Neutrophil (primary cell): ENCODE measurements around the gene TMLHE.
"Not testable (repeated sequence)": the region's sequence is repeated elsewhere in the genome, so short reads cannot be mapped to it uniquely, and the experiment has no call there.

Source experiments
- H3K27ac ChIP-seq: fragments of 200-600 bp; sonication (generic); 2 replicates; pipeline ENCODE4 v1.5.1; 2016; ENCODE audit warnings: mild to moderate bottlenecking, moderate library complexity
- H3K27me3 ChIP-seq: fragments of 200-600 bp; sonication (generic); 2 replicates; pipeline ENCODE4 v1.6.0; 2016; ENCODE audit warnings: mild to moderate bottlenecking
- H3K36me3 ChIP-seq: fragments of 200-600 bp; sonication (generic); 2 replicates; pipeline ENCODE4 v1.5.1; 2017
- H3K4me1 ChIP-seq, 2 experiments: fragments of 200-600 bp in 1 of 2; sonication (generic) in 1 of 2; 1 replicate in 1 of 2; 2 replicates in 1 of 2; pipeline versions ENCODE4 v1.5.1 to v1.6.1; 2013 to 2016; ENCODE audit warnings: low read depth in 1 of 2, low read length in 1 of 2, mild to moderate bottlenecking in 1 of 2, moderate library complexity in 1 of 2; ENCODE audit not compliant: control insufficient read depth in 1 of 2, insufficient read depth in 1 of 2
- H3K4me3 ChIP-seq, 2 experiments: fragments of 200-600 bp in 1 of 2; sonication (generic) in 1 of 2; 1 replicate in 1 of 2; 2 replicates in 1 of 2; pipeline ENCODE4 v1.5.1; 2013 to 2016; ENCODE audit warnings: low read depth in 1 of 2, low read length in 1 of 2, mild to moderate bottlenecking in 1 of 2, moderate library complexity in 1 of 2
- H3K9me3 ChIP-seq: fragments of 200-600 bp; sonication (generic); 2 replicates; pipeline ENCODE4 v1.5.1; 2016
- TF ChIP-seq, protein P1 (sequence below): fragments of 200-600 bp; sonication (generic); IDR thresholded peaks from 2 replicates; pipeline ENCODE4 v1.5.1; 2016; ENCODE audit warnings: antibody characterized with exemption

Gene TMLHE, protein sequence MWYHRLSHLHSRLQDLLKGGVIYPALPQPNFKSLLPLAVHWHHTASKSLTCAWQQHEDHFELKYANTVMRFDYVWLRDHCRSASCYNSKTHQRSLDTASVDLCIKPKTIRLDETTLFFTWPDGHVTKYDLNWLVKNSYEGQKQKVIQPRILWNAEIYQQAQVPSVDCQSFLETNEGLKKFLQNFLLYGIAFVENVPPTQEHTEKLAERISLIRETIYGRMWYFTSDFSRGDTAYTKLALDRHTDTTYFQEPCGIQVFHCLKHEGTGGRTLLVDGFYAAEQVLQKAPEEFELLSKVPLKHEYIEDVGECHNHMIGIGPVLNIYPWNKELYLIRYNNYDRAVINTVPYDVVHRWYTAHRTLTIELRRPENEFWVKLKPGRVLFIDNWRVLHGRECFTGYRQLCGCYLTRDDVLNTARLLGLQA

DNA sequence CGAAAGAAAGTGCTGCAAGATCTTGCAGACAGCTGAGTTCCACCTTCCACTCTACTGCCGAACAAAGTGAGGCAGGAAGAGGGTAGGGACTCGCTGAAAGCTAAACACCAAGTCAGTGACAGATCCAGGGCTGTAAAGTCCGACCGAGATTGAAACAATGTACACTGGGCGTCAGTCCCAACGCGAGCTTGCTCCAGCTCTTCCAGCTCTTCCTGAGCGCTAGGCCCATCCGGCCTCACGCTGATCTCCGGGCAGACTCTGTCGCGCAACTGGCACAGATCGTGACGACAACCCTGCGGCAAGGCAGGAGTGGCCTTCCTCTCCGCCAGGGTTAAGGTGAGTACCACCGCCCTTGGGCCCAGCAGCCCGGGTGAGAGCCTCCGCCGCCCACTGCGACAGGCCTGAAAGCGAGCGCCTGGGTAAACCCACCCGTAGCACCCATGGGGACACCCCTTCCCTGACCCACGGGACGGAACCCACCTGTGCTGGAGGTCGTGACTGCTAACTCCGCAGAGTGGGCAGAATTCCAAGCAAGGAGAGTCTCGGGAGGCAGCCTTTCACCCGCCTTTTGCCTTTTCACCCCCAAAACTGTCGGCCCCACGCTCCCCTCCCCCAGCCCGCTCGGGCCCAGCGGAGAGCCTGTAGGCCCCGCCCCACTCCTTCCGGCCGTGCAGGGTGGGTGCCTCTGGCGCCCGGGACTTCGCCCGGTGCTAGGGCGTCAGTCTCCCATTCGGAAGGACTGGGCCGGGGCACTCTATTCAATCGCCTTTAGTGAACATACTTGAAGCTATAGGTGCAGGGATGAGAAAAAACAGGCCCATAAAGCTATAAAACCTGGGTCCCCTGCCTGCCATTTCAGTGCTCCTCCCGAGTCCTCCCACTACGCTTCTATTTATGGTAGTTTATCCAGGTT, at the start of gene TMLHE, which contains the start of gene SPRY3:
TMLHE (minus strand) TSS at position 641 of the 913 bp plus-strand sequence. CDS start 67,676 bp downstream, outside the sequence.
SPRY3 (plus strand) TSS at position 275 of the 913 bp plus-strand sequence.
- H3K9me3 ChIP-seq, result no peaks in the 10 kb centered on the region
- peaks cover 12 to 18% of the 10 kb centered on the region in 2 experiments for H3K4me1 ChIP-seq
- H3K27me3 ChIP-seq, result no peaks in the 10 kb centered on the region
- peak within 1 kb of the TSS; percentile 89 for H3K27ac ChIP-seq
- H3K4me3 ChIP-seq, result peak within 1 kb of the TSS; percentile 72 to 78
- TF ChIP-seq, protein P1, sequence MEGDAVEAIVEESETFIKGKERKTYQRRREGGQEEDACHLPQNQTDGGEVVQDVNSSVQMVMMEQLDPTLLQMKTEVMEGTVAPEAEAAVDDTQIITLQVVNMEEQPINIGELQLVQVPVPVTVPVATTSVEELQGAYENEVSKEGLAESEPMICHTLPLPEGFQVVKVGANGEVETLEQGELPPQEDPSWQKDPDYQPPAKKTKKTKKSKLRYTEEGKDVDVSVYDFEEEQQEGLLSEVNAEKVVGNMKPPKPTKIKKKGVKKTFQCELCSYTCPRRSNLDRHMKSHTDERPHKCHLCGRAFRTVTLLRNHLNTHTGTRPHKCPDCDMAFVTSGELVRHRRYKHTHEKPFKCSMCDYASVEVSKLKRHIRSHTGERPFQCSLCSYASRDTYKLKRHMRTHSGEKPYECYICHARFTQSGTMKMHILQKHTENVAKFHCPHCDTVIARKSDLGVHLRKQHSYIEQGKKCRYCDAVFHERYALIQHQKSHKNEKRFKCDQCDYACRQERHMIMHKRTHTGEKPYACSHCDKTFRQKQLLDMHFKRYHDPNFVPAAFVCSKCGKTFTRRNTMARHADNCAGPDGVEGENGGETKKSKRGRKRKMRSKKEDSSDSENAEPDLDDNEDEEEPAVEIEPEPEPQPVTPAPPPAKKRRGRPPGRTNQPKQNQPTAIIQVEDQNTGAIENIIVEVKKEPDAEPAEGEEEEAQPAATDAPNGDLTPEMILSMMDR, result no peak
- no peaks in the 10 kb centered on the region for H3K36me3 ChIP-seq

DNA sequence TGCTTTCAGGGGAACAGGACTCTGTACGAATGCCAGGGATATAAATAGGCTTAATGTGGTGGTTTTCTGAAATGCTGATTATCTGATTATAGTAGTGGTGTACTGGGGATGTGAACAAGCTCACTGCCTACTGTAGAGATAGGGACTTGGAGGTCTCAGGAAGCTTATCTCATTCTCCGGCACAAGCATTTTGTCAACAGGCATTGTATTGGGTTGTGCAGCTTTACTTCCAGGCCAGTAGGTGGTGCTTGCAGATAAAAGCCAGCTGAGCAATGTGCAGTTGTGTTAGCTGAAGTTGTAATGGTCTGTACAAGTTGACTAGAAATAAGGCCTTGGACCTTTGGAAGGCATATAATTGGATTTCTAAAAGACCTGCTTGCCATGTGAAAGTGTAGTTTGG, 49.5 kb upstream of the TMLHE start:
- H3K4me3 ChIP-seq, result no peak overlapping the region
- no peaks in the 10 kb centered on the region for H3K36me3 ChIP-seq
- H3K27me3 ChIP-seq, result no peaks in the 10 kb centered on the region
- no peaks in the 10 kb centered on the region for H3K9me3 ChIP-seq
- no peaks in the 10 kb centered on the region for H3K4me1 ChIP-seq
- TF ChIP-seq, protein P1, result no peak
- no peak overlapping the region for H3K27ac ChIP-seq

DNA sequence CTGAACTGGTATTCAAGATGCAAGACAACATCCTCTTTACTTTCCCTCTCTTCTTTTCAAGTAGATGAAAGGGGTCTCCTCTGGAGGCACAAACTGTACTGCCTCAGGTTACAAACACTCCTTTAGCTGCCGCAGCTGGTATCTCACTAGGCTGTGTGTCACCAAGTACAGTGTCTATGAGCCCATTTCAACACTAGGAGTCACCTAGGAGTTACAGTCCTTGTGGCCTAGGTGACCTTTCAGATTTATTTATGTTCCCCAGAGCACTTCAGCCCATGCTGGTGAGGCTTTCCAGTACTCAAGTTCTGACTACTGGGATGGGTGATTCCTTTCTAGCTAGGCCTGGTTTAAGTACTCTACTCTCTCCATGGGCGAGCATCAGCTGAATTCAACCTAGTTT, 32.4 kb upstream of the TMLHE start:
- Histone ChIP-seq H3K27me3 (no peaks in the 10 kb centered on the region), H3K36me3 (no peaks in the 10 kb centered on the region), H3K4me3 (no peak overlapping the region), H3K27ac (no peak overlapping the region), H3K9me3 (no peaks in the 10 kb centered on the region), H3K4me1 (no peaks in the 10 kb centered on the region)
- TF ChIP-seq, protein P1, result no peak

DNA sequence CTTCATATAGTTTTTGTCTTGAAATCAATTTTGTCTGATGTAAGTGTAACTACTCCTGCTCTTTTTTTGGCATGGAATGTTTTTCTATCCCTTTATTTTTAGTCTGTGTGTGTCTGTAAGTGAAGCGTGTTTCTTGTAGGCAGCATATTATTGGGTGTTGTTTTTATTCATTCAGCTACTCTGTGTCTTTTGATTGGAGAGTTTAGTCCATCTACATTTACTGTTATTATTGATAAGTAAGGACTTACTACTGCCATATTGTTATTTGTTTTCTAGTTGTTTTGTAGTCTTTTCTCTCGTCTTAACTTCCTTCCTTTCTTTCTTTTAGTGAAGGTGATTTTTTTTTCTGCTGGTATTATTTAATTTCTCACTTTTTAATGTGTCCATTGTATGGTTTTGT, 30.5 kb upstream of the TMLHE start:
- Histone ChIP-seq H3K36me3 (no peaks in the 10 kb centered on the region), H3K27ac (no peak overlapping the region), H3K9me3 (no peaks in the 10 kb centered on the region), H3K27me3 (no peaks in the 10 kb centered on the region), H3K4me1 (no peaks in the 10 kb centered on the region), H3K4me3 (no peak overlapping the region)
- TF ChIP-seq, protein P1, result no peak

DNA sequence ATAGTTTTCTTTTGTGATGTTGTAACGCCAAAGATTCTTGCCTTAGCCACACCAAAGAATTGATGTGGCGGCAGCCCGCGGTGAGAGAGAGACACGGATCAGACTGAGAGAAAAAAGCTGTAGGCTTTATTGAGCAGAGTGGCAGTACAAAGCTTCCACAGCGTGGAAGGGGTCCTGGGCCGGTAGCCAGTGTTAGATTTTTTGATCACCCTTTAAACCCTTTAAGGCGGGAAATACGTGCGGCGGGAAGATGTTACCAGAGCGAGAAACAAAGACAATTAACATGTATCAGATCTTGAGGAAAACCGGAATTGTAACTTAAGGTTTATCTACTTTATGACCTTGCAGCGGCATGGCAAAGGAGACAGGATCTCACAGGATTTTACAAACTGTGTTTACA, 28.6 kb upstream of the TMLHE start:
- not testable (repeated sequence) for H3K4me1 ChIP-seq, H3K4me3 ChIP-seq, H3K9me3 ChIP-seq, H3K27ac ChIP-seq, H3K36me3 ChIP-seq, H3K27me3 ChIP-seq
